ENCODE data around the gene PCED1A.

DNA sequence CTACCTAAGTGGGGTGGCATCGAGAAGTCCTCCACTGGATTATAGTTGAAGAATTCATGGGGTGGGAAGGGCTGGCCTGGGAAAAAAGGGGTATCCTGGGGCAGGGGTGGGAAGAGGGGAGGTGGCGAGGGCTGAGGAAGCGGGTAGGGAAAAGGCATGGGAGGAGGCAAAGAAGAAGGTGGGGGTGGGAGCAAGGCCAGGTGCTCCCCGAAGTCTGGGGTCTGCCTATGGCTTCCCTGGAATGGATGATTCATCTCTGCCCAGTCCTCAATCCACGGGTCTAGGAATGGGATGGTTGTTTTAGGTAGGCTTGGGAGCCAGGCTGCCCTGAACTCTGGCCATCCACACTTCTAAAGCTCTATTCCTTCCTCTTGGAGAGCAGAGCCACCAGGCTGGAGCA is 4.4 kb downstream of the PCED1A start:
- TF ChIP-seq POLR2A (IDR thresholded peaks at IDR 0.05; ENCODE audit: low read depth, low read length) (no peak), POLR2AphosphoS5 (IDR thresholded peaks at IDR 0.05; ENCODE audit: low read depth, low read length) (no peak)
